ENCODE measurements around the gene CNTLN.

CNTLN gene

DNA sequence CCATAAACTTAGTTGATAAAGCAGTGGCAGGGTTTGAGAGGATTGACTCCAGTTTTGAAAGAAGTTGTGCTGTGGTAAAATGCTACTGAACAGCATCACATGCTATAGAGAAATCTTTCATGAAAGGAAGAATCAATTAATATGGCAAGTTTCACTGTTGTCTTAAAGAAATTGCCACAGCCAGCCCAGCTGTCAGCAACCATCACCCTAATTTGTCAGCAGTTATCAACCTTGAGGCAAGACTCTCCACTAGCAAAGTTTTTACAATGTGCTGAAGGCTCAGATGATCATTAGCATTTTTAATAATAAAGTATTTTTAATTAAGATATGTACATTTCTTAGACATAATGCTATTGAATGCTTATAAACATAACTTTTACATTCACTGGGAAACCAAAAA, 343.0 kb downstream of the CNTLN start:
- no peak overlapping the region for H3K4me3 ChIP-seq (ENCODE audit: low read depth, low read length)
- TF ChIP-seq, protein P1, sequence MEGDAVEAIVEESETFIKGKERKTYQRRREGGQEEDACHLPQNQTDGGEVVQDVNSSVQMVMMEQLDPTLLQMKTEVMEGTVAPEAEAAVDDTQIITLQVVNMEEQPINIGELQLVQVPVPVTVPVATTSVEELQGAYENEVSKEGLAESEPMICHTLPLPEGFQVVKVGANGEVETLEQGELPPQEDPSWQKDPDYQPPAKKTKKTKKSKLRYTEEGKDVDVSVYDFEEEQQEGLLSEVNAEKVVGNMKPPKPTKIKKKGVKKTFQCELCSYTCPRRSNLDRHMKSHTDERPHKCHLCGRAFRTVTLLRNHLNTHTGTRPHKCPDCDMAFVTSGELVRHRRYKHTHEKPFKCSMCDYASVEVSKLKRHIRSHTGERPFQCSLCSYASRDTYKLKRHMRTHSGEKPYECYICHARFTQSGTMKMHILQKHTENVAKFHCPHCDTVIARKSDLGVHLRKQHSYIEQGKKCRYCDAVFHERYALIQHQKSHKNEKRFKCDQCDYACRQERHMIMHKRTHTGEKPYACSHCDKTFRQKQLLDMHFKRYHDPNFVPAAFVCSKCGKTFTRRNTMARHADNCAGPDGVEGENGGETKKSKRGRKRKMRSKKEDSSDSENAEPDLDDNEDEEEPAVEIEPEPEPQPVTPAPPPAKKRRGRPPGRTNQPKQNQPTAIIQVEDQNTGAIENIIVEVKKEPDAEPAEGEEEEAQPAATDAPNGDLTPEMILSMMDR (IDR thresholded peaks at IDR 0.05; ENCODE audit: low read depth, low read length, missing control alignments), result no peak
- DNase-seq (ENCODE audit: low read depth), result no peak
- in situ Hi-C loops (cut with HindIII; ENCODE audit: low sequenced_read_pairs), result no loop called here

DNA sequence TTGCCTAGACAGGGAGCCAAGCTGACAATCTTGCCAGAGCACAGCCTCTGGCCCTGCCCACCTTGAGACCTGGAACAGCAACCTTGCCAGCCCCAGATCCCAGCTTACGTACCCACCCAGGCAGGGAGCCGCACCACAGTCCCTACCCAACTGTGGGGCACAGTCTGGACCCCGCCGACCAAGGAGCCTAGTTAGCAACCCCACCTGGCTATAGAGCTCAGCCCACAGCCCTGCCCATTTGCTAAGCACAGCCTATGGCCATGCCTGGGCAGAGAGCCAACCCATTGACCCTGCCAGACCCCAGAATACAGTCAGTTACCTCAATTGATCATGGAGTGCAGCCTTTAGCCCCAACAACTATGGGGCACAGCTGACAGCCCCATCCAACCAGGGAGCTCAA, 346.1 kb downstream of the CNTLN start:
- H3K4me3 ChIP-seq (ENCODE audit: low read depth, low read length), result no peak overlapping the region
- TF ChIP-seq, protein P1 (IDR thresholded peaks at IDR 0.05; ENCODE audit: low read depth, low read length, missing control alignments), result no peak
- no peak for DNase-seq (ENCODE audit: low read depth)
- in situ Hi-C loops (cut with HindIII; ENCODE audit: low sequenced_read_pairs), result no loop called here

DNA sequence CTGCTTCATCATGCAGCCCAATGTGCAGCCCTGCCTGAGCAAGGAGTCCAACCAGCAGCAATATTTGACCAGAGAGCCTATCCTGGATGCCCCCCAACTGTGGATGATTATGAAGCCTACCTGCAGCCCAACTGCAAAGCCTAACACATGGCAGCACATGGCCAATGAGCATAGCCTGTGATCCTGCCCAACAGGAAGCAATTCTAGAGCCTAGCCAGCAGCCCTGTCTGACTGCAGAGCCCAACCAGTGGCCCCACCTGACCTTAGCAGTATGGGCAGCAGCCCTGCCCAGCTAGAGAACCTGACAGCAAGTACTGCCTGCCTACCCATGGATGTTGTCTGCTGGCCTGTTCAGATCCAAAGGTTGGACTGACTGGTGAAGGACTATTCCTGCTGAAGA, 346.7 kb downstream of the CNTLN start:
- no peak for DNase-seq (ENCODE audit: low read depth)
- H3K4me3 ChIP-seq (ENCODE audit: low read depth, low read length), result no peak overlapping the region
- TF ChIP-seq, protein P1 (IDR thresholded peaks at IDR 0.05; ENCODE audit: low read depth, low read length, missing control alignments), result no peak
- in situ Hi-C loops (cut with HindIII; ENCODE audit: low sequenced_read_pairs), result no loop called here

DNA sequence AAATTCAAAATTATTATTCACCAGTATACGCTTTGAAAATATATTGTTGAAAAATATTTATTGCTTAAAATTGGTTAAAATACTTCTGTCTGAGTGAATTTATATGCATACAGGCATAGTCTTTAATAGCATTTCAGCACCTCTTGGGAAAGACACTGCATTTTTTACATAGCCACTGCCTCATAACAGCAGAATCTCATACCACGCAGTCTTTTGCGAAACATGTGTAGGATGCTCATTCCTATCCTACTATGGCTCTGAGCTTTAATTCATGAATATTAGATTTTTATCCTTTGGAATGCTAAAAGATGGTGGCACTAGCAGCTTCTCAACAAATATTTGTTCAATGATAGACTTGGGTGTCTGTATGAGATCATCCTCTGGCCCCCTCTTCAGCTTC, 350.1 kb downstream of the CNTLN start:
- DNase-seq (ENCODE audit: low read depth), result no peak
- TF ChIP-seq, protein P1 (IDR thresholded peaks at IDR 0.05; ENCODE audit: low read depth, low read length, missing control alignments), result no peak
- in situ Hi-C loops (cut with HindIII; ENCODE audit: low sequenced_read_pairs), result no loop called here
- no peak overlapping the region for H3K4me3 ChIP-seq (ENCODE audit: low read depth, low read length)

DNA sequence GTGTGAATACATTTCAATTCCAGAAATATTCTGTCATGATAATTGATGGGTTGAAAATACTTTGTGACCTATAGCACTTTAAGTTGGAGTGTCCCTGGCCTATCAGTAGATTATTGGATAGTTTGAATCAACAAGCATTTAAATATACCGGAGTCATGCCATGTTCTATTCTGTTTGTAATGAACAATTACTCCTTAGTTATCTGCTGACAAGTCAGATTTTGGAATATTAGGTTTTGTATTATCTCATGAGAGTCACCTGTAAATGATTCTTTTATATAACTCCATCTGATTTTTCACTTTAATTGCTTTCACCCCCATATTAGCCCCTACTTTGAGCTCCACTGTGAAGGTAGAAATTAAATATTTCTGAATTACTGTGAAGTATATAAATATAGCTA, 351.6 kb downstream of the CNTLN start:
- TF ChIP-seq, protein P1 (IDR thresholded peaks at IDR 0.05; ENCODE audit: low read depth, low read length, missing control alignments), result no peak
- H3K4me3 ChIP-seq (ENCODE audit: low read depth, low read length), result no peak overlapping the region
- no peak for DNase-seq (ENCODE audit: low read depth)
- in situ Hi-C loops (cut with HindIII; ENCODE audit: low sequenced_read_pairs), result no loop called here

DNA sequence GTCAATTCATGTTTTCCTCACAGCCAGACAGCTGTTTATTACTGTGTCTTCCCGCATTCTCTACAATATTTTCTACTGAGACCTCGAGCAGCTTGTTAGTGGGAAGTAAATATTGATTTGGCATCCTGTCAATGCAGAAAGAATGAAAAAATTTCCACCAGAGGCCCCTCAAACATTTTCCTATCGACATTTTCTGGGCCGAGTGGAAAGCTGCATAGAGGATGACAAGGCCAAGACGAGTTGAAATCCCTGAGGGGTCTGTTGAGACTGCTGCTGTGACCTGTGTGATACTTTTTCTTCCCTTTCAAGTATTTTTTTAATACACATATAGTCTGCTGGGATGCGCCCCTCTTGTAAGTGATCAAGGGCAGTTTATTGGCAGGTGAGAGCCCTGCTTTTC, 352.6 kb downstream of the CNTLN start:
- TF ChIP-seq, protein P1 (IDR thresholded peaks at IDR 0.05; ENCODE audit: low read depth, low read length, missing control alignments), result no peak
- no peak for DNase-seq (ENCODE audit: low read depth)
- no peak overlapping the region for H3K4me3 ChIP-seq (ENCODE audit: low read depth, low read length)
- in situ Hi-C loops (cut with HindIII; ENCODE audit: low sequenced_read_pairs), result no loop called here

DNA sequence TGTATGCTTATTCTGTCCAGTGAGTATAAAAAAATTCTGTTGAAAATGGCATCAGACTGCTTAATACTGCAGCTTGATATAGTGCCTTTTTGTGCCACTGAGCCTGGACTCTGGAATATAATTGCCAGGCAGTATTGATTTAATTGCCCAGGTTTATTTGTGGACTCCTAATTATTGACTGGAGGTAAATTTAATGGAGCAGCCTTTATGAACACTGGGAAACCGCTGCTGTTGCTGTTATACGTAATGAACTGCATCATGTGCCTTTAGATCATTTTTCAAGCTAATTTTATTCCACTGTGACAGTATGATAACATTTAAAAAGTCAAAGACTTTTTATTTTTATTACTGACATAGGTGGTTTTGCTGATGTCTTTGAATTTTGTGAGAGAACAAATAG, 353.8 kb downstream of the CNTLN start:
- DNase-seq (ENCODE audit: low read depth), result no peak

More for the DNA sequence above, 353.8 kb downstream of the CNTLN start:
- TF ChIP-seq, protein P1 (IDR thresholded peaks at IDR 0.05; ENCODE audit: low read depth, low read length, missing control alignments), result no peak
- in situ Hi-C loops (cut with HindIII; ENCODE audit: low sequenced_read_pairs), result no loop called here
- H3K4me3 ChIP-seq (ENCODE audit: low read depth, low read length), result no peak overlapping the region
